ENCODE results near the gene XRCC1.

DNA sequence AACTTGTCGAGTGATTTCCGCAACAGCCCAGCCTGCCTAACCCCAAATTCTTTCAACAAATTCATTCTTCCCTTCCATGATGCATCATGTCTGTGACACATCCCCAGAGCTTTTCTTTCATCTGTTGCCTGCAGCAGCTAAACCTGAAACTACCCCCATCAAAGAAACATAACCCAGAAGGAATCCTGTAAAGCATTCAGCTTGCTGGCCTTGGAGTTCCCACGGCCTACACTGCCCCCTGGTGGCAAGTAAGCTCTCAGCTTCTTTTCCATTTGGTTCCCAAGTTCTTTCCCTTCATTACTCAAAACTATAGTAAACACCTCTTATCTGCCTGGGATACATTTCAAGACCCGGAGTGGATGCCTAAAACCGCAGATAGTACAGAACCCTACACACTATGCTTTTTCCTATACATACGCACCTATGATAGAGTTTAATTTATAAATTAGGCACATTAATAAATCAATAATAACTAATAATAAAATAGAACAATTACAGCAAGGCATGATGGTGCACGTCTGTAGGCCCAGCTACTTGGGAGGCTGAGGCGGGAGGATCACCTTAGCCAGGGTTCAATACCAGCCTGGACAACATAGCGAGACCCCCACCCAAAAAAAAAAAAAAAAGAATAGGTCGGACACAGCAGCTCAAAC lies 55.8 kb downstream of the XRCC1 start:
- TF ChIP-seq POLR2AphosphoS5 (IDR thresholded peaks at IDR 0.05; ENCODE audit: low read depth) (no peak), CTCF (IDR thresholded peaks at IDR 0.05; ENCODE audit: insufficient read depth, low read length) (peak; percentile 78)

All from HL-60 (cell line).